ENCODE data around the gene SNAPC4.

Gene SNAPC4

GRCh38 chr9:136438548-136439480 lies 38.8 kb upstream of the SNAPC4 start:
- TF ChIP-seq, protein P1, sequence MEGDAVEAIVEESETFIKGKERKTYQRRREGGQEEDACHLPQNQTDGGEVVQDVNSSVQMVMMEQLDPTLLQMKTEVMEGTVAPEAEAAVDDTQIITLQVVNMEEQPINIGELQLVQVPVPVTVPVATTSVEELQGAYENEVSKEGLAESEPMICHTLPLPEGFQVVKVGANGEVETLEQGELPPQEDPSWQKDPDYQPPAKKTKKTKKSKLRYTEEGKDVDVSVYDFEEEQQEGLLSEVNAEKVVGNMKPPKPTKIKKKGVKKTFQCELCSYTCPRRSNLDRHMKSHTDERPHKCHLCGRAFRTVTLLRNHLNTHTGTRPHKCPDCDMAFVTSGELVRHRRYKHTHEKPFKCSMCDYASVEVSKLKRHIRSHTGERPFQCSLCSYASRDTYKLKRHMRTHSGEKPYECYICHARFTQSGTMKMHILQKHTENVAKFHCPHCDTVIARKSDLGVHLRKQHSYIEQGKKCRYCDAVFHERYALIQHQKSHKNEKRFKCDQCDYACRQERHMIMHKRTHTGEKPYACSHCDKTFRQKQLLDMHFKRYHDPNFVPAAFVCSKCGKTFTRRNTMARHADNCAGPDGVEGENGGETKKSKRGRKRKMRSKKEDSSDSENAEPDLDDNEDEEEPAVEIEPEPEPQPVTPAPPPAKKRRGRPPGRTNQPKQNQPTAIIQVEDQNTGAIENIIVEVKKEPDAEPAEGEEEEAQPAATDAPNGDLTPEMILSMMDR (conservative IDR thresholded peaks at IDR 0.05; ENCODE audit: control insufficient read depth, insufficient read depth, low read depth, low read length): no peak
- H3K4me3 ChIP-seq (ENCODE audit: control insufficient read depth, low read depth, low read length): peak overlapping the region; percentile 65
- no peak for DNase-seq (ENCODE audit: low read depth)

DNA sequence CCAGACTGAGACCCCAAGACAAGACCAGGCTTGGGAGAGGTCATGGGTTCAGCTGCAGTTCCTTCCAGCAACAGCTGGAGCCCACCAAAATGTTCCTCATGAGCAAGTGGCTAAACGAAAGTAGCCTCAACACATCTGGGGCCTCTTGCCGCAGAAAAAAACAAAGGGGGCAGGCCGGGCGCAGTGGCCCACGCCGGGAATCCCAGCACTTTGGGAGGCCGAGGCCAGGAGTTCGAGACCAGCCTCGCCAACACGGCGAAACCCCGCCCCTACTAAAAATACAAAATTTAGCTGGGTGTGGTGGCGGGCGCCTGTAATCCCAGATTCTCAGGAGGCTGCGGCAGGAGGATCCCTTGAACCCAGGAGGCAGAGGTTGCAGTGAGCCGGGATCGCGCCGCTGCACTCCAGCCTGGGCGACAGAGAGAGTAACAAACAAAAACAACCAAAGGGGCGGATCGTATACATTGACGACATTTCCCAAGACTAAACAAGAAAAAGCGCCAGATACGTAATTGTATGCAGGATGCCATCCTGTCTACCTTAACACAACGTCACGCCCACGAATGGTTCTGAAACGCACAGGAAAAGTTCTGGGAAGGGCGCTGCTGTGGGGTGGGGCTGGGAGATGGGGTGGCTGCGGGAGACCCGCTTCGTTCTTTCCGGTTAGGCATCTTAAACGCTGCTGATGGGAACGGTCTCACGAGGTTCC lies 38.0 kb upstream of the SNAPC4 start:
- H3K4me3 ChIP-seq (ENCODE audit: control insufficient read depth, low read depth, low read length): peak overlapping the region; percentile 65
- DNase-seq (ENCODE audit: low read depth): peak; percentile 48
- TF ChIP-seq, protein P1 (conservative IDR thresholded peaks at IDR 0.05; ENCODE audit: control insufficient read depth, insufficient read depth, low read depth, low read length): no peak

- DNase-seq (ENCODE audit: low read depth): peak; percentile 64
- H3K4me3 ChIP-seq (ENCODE audit: control insufficient read depth, low read depth, low read length): peak overlapping the region; percentile 65
- TF ChIP-seq, protein P1 (conservative IDR thresholded peaks at IDR 0.05; ENCODE audit: control insufficient read depth, insufficient read depth, low read depth, low read length): no peak
Measured at GRCh38 chr9:136437430-136437829, 37.5 kb upstream of the SNAPC4 start.

- no peak for DNase-seq (ENCODE audit: low read depth)
- no peak overlapping the region for H3K4me3 ChIP-seq (ENCODE audit: control insufficient read depth, low read depth, low read length)
- TF ChIP-seq, protein P1 (conservative IDR thresholded peaks at IDR 0.05; ENCODE audit: control insufficient read depth, insufficient read depth, low read depth, low read length): no peak
Measured at GRCh38 chr9:136436055-136436634, 36.2 kb upstream of the SNAPC4 start.

GRCh38 chr9:136434580-136435169 lies 34.7 kb upstream of the SNAPC4 start:
- H3K4me3 ChIP-seq (ENCODE audit: control insufficient read depth, low read depth, low read length): no peak overlapping the region
- DNase-seq (ENCODE audit: low read depth): no peak
- TF ChIP-seq, protein P1 (conservative IDR thresholded peaks at IDR 0.05; ENCODE audit: control insufficient read depth, insufficient read depth, low read depth, low read length): no peak

- DNase-seq (ENCODE audit: low read depth): no peak
- H3K4me3 ChIP-seq (ENCODE audit: control insufficient read depth, low read depth, low read length): no peak overlapping the region
- TF ChIP-seq, protein P1 (conservative IDR thresholded peaks at IDR 0.05; ENCODE audit: control insufficient read depth, insufficient read depth, low read depth, low read length): no peak
Measured at GRCh38 chr9:136433849-136434579, 34.0 kb upstream of the SNAPC4 start.

All from fibroblast of mammary gland (primary cell).